NCI-H510A treated with DMSO at 0.1 percent for 48 hours (cell line): Measurements from ENCODE around the gene TOR1A.

ENCODE experiments used
- DNase-seq: peaks from one replicate; lab custom pipeline; 2025; lab: John Stamatoyannopoulos, UW

Gene TOR1A, protein sequence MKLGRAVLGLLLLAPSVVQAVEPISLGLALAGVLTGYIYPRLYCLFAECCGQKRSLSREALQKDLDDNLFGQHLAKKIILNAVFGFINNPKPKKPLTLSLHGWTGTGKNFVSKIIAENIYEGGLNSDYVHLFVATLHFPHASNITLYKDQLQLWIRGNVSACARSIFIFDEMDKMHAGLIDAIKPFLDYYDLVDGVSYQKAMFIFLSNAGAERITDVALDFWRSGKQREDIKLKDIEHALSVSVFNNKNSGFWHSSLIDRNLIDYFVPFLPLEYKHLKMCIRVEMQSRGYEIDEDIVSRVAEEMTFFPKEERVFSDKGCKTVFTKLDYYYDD

DNA sequence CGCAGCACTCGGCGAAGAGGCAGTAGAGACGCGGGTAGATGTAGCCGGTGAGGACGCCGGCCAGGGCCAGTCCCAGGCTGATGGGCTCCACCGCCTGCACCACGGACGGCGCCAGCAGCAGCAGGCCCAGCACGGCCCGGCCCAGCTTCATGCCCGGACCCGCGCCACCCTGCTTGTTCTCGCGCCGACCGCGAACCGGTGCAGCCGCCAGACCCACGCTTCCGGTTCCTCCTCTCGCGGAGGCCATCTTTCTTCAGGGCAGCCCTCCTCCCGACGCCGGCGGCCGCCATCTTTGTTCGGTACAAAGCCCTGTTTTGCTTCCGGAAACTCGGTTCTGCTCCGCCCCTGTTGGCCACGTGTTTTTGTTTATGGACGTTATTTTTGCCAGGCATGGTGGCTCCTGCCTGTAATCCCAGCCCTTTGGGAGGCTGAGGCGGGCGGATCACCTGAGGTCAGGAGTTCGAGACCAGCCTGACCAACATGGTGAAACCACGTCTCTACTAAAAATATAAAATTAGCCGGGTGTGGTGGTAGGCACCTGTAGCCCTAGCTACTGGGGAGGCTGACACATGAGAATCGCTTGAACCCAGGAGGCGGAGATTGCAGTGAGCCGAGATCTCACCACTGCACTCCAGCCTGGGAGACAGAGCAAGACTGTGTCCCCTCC is at the start of gene TOR1A:
Gene TOR1A, minus strand, starts transcription at position 202 of the 667 bp plus-strand sequence. Its CDS starts 51 bp downstream, at position 151.
- peak; percentile 94 for DNase-seq

DNA sequence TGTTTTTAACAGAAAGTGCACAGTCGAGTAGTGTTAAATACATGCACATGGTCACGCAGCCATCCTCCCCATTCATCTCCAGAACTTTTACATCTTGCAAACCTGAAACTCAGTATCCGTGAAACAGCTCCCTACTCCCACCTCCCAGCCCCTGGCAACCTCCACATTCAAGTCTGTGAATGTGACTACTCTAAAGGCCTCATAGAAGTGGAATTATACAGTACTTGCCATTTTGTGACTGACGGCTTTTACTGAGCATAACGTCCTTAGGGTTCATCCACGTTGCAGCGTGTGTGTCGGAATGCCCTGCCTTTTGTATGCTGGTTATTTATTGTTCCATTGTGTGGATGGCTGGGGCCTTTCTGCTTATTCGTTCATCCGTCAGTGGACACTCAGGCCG is 47.1 kb upstream of the TOR1A start:
- DNase-seq = no peak

DNA sequence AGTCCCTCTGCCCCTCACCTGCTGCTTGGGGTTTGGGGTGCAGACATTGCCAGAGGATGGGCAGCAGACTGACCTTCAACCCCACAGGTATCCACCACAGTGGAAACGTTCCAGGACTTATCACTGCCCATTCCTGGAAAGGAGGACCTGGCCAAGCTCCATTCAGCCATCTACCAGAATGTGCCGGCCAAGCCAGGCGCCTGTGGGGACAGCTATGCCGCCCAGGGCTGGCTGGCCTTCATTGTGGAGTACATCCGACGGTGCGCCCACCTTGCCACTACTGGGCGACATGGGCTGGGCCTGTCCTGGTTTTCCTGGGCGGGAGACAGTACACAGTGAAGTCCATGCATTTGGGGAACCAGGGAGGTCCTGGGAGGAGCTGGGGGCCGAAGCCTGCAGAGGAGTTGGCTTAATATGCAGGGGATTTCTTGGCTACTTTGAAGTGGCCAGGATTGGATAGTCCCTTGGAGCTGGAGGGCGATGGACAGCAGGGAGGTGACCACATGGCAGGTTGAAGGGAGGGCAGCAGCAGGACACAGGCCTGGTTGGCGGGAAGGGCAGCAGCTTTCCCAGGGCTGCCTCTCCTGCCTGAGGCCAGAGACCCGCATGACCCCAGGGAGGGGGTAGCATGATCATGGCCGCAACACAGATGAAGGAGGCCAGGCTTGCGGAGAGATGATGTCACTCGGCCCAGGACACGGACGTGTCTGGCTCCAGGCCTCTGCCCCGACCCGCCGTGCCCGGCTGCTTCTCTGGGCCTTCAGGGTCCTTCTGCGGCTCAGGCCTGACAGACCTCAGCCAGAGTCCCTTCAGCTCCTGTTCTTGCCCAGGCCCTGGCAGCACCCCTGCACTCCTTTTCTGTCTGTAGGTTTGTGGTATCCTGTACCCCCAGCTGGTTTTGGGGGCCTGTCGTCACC is 45.9 kb upstream of the TOR1A start:
- DNase-seq = no peak

DNA sequence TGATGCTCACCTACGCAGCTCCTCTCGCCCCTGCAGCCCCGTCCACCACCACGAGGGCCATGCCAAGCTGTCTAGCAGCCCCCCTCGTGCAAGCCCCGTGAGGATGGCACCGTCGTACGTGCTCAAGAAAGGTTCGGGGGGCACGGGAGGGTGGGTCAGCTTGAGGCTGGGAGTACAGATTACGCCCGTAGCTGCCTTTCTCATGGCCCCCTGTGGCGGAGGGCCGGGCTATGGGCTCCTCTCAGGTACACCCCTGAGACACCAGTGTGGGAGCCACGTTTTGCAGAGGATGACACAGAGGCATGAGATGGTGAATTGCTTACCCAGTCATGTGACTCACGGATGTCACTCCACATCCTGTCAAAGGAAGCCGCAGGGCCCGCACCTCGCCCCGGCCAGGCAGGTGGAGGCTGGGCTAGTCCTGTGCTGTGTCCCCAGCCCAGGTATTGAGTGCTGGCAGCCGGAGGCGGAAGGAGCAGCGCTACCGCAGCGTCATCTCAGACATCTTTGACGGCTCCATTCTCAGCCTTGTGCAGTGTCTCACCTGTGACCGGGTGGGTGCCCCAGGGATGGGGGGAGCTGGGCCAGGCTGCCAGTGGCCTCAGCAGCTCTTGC is 45.0 kb upstream of the TOR1A start:
- no peak for DNase-seq

DNA sequence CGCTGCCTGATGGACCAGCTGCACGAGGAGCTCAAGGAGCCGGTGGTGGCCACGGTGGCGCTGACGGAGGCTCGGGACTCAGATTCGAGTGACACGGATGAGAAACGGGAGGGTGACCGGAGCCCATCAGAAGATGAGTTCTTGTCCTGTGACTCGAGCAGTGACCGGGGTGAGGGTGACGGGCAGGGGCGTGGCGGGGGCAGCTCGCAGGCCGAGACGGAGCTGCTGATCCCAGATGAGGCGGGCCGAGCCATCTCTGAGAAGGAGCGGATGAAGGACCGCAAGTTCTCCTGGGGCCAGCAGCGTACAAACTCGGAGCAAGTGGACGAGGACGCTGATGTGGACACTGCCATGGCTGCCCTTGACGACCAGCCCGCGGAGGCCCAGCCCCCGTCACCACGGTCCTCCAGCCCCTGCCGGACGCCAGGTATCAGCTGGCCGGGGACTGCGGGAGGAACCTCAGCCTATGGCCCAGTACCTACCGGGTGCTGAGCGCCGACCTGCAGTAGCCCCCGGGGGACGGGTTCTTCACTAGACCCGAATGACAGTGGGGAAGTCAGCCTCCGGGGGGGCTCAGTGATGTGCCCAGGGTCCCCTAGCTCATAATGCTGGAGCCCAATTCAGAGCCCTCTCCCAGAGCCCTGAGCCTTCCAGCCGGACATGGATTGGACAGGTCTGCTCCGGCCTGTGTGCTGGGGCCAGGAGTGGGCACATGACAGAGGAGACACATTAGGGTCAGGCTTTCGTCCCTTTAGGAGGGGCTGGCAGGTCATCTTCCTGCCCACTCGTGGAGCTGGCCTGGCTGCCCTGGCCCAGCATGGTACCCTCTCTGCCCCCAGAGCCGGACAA is 44.3 kb upstream of the TOR1A start:
- DNase-seq = no peak

DNA sequence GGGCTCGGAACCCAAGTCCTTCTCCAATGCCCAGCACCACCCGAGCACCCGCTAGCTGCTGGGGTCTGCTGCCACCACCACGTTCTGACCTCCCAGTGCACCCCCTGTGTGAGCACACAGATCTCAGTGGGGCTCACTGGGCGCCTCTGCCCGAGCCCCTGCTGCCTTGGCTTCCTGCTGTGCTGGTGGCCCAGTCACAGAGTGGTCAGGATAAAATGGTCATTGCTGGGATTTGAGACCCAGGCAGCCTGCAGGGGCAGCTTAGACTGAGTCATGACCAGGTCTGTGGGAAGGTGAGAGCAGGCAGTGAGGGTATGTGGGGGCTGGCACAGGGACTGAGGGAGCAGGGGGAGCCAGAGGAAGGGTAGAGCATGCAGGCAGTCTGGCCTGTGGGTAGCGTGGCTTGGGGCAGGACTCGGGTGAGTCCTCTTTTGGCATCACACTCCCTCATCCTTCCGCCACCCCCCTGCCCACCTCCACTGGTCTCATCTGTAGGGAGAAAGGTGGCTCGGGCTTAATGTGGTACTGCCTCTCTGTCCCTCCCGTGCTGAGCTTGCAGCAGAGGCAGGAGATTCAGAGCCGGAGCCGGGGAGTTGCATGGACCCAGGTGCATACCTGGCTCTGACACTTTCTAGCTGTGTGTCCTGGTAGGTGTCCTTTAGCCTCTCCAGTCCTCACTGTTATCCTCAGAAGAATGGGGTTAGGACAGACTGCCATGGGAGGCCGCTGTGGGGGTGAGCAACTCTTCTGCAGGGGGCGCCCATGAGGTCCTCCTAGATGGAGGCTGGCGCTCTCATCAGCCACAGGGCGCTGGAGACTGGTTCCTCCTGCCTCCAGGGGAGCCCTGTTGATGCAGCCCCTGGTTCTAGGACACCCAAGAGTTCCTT is 43.4 kb upstream of the TOR1A start:
- DNase-seq = no peak

DNA sequence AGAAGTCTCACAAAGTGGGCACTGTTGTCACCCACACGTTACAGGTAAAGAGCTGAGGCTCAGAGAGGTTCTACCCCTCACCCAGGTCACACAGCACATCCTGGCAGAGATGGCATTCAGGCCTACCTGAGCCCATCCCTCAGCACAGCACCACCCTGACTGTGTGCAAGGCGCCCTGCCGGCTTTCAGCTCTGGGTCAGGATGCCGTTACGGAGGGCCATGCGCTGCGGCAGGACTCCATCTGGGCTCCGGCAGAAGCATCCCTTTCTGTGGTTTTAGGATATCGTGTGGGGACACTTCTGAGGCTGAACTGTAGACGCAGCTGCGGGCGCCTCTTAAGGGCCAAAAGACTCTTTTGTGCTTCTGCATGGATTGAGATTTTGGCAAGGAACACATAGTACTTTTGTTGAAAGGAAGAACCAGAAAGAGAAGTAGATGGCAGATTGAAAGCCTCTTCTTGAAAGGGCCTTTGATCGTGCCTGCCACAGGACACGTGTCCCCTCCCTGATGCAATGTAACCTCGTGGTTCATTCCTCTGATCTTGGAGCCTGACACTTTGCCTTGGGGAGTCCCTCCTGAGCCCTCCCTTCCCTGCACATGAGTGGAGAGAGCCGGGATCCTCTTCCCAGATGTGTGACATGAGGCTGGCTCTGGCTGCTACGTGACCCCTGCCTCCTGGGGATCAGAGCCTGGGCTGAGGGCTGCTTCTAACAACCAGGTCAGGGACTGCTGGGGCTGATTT is 42.6 kb upstream of the TOR1A start:
- DNase-seq = no peak

DNA sequence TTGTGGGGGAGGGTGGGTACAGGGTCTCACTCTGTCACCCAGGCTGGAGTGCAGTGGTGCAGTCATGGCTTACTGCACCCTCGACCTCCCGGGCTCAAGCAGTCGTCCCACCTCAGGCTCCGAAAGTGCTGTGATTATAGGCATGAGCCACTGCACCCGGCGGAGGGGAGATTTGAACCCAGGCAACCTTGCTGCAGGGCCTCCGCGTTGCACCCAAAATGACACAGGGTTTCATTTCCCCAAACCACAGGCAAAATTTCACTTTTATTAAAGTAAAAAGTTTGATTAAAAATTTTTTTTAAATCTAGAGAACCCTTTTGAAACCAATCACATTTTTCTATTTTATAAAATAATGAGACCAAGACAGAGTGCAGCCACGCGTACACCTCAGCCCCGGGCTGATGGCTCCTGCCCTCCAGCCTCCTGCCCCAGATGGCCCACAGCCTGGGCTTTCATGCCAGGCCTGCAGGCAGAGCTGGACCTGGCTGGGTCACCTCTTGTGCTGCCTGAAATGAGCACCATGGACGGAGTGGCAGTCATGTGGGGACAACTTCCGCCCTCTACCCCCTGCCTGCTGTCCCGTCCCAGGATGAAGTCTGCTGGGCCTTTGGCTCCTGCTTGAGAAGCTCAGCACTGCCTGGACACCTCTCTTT is 41.9 kb upstream of the TOR1A start:
- DNase-seq = no peak

DNA sequence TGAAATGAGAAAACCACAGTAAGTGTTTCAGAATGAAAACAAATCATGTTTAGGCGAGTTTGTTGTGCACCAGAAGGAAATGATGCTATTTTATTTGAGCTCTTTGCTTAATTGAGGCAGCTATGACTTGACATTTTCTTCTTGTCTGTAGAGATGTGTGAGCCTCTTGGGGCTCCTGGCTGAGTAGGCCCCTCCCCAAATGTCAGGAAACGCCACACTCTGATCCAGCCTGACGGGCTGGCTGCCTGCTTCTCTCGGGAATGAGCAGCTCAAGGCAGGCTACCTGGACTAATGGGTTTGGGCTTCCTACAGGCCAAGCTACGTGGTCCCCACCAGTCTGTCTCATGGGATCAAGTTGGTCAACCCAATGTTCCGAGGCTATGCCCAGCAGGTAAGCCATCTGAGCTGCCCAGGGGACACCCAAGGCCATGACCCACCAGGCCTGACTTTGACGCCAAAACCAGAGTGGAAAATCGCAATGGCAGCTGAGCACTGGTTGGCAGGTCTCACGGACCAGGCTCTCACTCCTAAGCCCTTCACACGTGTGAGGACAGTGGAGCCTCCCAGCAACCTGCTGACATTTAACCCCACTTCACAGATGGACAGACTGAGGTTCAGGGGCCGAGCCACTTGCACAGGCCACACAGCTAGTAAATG is 41.2 kb upstream of the TOR1A start:
- no peak for DNase-seq

DNA sequence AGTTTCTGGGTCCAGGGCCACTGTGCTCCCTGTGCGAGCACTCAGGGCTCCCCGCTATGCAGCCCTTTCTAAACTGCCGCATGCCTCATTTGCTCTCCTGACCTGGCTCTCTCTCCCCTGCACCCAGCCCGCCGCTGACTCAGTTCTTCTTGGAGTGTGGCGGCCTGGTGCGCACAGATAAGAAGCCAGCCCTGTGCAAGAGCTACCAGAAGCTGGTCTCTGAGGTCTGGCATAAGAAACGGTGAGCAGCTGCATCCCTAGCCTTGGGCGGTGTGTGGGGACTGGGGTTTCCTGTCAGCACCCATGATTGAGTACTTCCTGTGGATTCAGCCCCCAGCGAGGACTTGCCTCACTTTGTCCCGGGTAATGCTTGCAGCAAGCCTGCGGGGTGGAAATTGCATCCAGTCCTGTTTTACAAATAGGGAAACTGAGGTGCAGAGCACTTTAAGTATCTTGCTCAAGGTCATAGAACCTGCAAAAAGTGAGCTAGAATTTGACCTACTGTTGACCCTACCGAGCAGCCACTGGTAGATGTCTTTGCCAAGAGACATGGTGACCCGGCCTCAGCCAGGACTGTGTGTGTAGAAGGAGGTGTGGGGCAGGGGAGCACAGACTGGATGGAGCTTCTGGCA is 39.2 kb upstream of the TOR1A start:
- no peak for DNase-seq

DNA sequence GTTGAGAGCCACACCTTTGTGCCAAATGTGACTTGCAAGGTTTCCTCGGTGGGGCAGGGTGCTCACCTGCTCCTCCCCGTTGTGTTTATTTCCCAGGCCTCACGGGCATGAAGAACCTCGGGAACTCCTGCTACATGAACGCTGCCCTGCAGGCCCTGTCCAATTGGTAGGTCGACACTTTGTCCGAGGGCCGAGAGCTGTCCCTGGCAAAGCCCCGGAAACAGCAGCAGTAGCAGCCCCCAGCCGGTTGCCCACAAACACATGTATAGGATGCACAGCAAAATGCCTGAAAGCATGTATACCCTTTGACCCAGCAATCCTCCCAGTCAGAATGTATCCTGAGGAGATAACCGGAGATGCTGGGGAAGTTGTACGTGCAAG is 37.5 kb upstream of the TOR1A start:
- no peak for DNase-seq

DNA sequence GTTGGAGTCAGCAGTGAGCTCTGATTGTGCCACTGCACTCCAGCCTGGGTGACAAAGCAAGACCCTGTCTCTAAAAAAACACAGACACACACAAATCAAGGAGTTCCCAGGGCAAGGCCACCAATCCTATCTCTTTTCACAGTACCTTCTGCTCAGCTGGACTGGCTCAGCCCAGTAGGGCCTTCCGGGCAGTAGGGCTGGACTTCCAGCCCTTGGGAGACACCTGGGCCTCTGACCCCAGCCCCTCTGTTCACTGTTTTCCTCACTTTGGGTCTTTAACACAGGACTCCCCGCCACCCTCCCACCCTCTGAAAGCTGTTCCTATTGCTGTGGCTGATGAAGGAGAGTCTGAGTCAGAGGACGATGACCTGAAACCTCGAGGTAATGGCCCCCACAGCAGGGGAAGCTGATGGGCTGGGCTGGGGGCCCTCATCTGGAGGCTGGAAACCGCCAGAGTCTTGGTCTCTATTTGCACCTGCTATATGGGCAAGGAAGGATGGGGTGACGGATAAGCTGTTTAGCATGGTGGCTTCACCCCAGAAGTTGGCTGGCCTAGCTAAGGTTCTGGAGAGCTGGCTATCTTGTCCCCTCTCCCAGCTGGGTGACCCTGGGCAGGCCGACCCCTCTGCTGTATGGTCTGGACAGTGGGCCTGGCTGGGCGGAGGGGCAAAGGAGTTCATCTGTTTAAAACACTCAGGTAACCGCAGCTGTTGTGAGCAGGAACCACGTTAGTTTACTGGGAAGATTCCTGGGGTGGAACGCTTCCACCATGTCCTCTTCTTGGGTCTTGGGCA is 36.9 kb upstream of the TOR1A start:
- DNase-seq = no peak

DNA sequence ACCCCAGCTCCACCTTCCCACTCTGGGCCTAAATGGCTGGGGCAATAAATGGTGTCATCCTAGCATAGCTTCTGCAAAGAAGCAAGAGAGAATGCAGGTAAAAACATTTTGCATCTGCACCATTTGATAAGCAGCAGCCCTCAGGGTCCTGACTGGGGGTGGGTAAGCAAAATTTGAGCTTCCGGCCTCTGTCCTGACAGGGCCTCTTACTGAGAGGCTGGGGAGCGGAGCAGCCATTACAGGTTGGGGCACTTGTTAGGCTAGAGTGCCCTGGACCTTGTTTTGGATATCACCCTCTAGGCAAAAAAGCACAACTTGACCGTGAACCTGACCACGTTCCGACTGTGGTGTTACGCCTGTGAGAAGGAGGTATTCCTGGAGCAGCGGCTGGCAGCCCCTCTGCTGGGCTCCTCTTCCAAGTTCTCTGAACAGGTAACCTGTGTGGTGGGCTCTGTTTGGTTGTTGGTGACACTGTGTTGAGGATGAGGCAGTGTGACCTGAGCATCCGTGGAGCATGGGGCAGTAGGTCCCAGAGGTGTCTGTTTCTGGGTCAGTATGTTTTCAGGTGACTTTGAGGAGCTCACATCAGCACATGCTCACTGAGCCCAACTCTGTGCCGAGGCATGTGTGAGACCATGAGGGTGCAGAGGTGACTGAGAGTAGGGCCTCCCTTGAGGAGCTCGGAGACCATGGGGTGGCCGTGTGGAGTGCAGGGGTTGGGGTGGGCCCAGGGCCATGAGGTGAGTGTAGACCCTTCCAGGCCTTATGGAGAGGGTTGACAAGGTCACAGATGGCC is 34.4 kb upstream of the TOR1A start:
- no peak for DNase-seq

DNA sequence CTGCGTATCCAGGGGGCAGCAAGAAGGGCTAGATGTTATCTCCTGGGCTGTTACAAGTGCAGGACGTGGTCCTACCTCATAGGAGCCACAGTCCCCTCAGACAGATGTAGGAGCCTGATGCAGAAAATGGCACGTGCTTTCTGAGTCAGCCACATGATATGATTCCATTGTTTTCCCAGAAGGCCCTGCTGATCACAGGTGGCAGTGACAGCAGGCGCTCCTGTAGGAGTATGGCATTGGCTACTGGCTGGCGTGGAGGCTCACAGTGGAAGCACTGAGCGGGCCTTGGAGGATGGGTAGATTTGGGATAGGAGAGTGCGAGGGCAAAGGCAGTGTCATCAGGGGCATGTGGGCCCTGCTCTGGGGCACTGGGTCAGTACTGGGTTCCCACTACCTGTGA is 33.3 kb upstream of the TOR1A start:
- no peak for DNase-seq

DNA sequence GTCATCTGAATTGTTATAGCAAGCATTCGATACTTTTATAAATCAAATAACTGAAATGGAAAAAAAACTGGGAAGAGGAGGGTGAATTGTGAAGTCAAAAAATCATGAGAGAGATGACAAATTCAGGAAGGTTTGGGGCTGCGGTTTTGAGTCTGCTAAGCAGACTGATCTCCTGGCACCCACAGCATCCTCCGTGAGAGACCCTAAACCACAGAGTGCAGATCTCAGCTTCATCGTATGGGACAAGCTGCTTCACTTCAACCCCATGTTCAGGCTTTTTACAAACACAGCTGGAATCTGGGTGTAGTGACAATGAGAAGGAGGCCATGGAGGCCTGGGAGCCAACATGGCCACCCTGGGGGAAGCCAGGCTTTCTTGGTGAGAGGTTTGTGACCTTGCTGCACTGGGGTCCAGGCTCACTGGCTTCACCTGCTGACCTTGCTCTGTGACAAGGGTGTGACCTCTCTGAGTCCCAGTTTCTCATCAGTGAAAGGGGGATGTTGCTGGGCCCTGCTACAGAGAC is 30.7 kb upstream of the TOR1A start:
- no peak for DNase-seq

DNA sequence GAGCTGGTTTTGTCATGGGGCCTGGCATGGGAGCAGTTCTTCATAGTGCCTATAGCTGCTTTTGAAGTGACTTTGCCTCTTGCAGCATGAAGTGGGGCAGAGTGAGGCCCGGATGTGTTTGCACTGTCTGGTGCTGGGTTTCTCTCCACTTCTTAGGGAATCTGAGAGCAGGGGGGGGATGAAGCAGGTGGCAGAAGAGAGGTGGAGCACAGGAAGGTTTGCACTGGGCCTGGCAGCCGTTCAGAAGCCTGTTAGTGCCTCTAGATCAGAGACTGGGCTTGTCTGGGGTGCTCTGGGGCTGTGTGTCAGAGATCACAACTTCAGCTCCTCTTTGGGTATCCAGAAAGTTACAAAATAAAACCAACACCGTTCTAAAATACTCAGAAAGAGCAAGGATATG is 29.7 kb upstream of the TOR1A start:
- peak; percentile 77 for DNase-seq
